Measurements from ENCODE around the gene NR1H3. TPM values are rescaled to one million over a fixed set of nuclear protein-coding genes. Genes with fewer than 3 reads are reported as not detected.

NR1H3 gene
- total and polyA plus RNA-seq, 4 donors = 52.8 to 57.3 (median 55.6) TPM

DNA sequence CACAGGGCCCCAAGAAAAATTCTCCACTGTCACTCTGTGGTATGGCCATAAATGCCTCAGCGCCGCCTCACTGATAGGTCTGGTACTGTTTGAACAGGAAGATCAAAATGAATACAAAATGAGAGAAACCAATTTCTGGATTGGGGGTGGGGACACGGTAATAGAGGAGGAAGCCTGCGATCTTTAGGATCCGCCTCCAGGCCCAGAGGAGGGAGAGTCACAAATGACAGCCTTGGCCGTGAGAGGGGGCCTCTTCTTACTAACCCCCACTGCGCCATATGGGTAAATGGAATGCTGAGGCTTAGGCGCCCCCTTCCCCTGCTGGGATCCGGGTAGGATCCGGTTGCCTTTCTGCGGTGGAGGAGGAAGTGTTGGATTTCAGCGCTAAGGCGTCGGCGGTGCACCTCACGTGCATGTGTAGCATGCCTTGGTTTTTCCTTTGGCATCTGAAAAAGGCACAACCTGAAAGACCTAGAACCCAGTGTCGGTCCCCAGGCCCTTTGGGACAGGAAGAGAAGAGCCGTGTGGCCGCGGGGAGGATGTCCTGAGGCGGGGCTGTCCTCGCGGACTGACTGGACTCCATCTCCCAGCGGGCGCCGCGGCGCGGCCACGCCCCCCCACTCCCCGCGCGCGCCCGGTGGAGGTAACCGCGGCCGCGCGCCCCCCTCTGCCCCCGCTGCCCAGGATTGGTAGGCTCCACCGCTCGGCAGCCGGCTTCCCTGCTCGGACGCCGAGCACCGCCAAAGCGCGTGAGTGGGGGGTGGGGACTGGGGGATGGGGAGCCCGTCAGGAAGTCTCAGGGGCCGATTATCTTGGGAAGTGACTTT lies 11.4 kb downstream of the NR1H3 start:
- Histone ChIP-seq H3K4me1 (ENCODE audit: control insufficient read depth in 4 of 4, insufficient read depth in 4 of 4, low read length in 3 of 4) (peaks cover 0 to 28% (median 20%) of the 10 kb centered on the region in 4 donors), H3K27me3 (ENCODE audit: control insufficient read depth in 4 of 4, insufficient read depth in 4 of 4, low read length in 3 of 4) (no peaks in the 10 kb centered on the region), H3K9ac (ENCODE audit: low read depth in 1 of 2, low read length in 2 of 2) (peak overlapping the region in 1 of 2 donors; percentile 78), H3K36me3 (ENCODE audit: control insufficient read depth in 4 of 4, insufficient read depth in 3 of 4, low read depth in 1 of 4, low read length in 3 of 4) (peaks cover 0 to 4% (median under 1%) of the 10 kb centered on the region in 4 donors), H3K4me3 (ENCODE audit: low read depth in 1 of 3, low read length in 3 of 3) (peak overlapping the region; percentile 78 to 88 (median 79)), H3K9me3 (ENCODE audit: control insufficient read depth in 4 of 4, low read length in 3 of 4) (no peaks in the 10 kb centered on the region), H3K27ac (ENCODE audit: low read depth in 1 of 2, low read length in 2 of 2) (peak overlapping the region; percentile 88 to 97)
- peak; percentile 85 for DNase-seq (ENCODE audit: low spot score)
- WGBS = 4% methylated on average over 52 of the region's 52 CpGs
- no peak for TF ChIP-seq JUND (IDR thresholded peaks at IDR 0.05)
- TF ChIP-seq, protein P1, sequence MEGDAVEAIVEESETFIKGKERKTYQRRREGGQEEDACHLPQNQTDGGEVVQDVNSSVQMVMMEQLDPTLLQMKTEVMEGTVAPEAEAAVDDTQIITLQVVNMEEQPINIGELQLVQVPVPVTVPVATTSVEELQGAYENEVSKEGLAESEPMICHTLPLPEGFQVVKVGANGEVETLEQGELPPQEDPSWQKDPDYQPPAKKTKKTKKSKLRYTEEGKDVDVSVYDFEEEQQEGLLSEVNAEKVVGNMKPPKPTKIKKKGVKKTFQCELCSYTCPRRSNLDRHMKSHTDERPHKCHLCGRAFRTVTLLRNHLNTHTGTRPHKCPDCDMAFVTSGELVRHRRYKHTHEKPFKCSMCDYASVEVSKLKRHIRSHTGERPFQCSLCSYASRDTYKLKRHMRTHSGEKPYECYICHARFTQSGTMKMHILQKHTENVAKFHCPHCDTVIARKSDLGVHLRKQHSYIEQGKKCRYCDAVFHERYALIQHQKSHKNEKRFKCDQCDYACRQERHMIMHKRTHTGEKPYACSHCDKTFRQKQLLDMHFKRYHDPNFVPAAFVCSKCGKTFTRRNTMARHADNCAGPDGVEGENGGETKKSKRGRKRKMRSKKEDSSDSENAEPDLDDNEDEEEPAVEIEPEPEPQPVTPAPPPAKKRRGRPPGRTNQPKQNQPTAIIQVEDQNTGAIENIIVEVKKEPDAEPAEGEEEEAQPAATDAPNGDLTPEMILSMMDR (IDR thresholded peaks at IDR 0.05; ENCODE audit: low read depth, low read length, missing input control) = no peak
- no peak for TF ChIP-seq FOXA1 (IDR thresholded peaks at IDR 0.05)
- TF ChIP-seq, protein P2, sequence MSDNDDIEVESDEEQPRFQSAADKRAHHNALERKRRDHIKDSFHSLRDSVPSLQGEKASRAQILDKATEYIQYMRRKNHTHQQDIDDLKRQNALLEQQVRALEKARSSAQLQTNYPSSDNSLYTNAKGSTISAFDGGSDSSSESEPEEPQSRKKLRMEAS (IDR thresholded peaks at IDR 0.05) = no peak
- TF ChIP-seq HNF4A (conservative IDR thresholded peaks at IDR 0.05) = no peak
- TF ChIP-seq, protein P3, sequence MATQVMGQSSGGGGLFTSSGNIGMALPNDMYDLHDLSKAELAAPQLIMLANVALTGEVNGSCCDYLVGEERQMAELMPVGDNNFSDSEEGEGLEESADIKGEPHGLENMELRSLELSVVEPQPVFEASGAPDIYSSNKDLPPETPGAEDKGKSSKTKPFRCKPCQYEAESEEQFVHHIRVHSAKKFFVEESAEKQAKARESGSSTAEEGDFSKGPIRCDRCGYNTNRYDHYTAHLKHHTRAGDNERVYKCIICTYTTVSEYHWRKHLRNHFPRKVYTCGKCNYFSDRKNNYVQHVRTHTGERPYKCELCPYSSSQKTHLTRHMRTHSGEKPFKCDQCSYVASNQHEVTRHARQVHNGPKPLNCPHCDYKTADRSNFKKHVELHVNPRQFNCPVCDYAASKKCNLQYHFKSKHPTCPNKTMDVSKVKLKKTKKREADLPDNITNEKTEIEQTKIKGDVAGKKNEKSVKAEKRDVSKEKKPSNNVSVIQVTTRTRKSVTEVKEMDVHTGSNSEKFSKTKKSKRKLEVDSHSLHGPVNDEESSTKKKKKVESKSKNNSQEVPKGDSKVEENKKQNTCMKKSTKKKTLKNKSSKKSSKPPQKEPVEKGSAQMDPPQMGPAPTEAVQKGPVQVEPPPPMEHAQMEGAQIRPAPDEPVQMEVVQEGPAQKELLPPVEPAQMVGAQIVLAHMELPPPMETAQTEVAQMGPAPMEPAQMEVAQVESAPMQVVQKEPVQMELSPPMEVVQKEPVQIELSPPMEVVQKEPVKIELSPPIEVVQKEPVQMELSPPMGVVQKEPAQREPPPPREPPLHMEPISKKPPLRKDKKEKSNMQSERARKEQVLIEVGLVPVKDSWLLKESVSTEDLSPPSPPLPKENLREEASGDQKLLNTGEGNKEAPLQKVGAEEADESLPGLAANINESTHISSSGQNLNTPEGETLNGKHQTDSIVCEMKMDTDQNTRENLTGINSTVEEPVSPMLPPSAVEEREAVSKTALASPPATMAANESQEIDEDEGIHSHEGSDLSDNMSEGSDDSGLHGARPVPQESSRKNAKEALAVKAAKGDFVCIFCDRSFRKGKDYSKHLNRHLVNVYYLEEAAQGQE (IDR thresholded peaks at IDR 0.05) = no peak
- no peak for TF ChIP-seq FOXA2 (IDR thresholded peaks at IDR 0.05)
- TF ChIP-seq RAD21 (IDR thresholded peaks at IDR 0.05) = peak in 1 of 2 donors; percentile 19
- no peak for TF ChIP-seq RXRA (IDR thresholded peaks at IDR 0.05)
- TF ChIP-seq ATF3 (IDR thresholded peaks at IDR 0.05) = no peak
- TF ChIP-seq GABPA (IDR thresholded peaks at IDR 0.05 in 1 of 2, conservative IDR thresholded peaks at IDR 0.05 in 1 of 2) = peak in 1 of 2 donors; percentile 34
- peak; percentile 53 for TF ChIP-seq YY1 (IDR thresholded peaks at IDR 0.05)
- TF ChIP-seq HNF4G (IDR thresholded peaks at IDR 0.05) = no peak
- TF ChIP-seq SP1 (IDR thresholded peaks at IDR 0.05) = peak; percentile 13
- no peak for TF ChIP-seq EGR1 (IDR thresholded peaks at IDR 0.05; ENCODE audit: low read depth in 2 of 2)
- TF ChIP-seq TAF1 (conservative IDR thresholded peaks at IDR 0.05) = no peak

- H3K27ac ChIP-seq (ENCODE audit: low read depth in 1 of 2, low read length in 2 of 2) = peak within 1 kb of the TSS; percentile 88 to 97
- H3K27me3 ChIP-seq (ENCODE audit: control insufficient read depth in 4 of 4, insufficient read depth in 4 of 4, low read length in 3 of 4) = no peaks in the 10 kb centered on the region
- peak; percentile 88 for DNase-seq (ENCODE audit: low spot score)
- peaks cover 0 to 28% (median 20%) of the 10 kb centered on the region in 4 donors for H3K4me1 ChIP-seq (ENCODE audit: control insufficient read depth in 4 of 4, insufficient read depth in 4 of 4, low read length in 3 of 4)
- peak within 1 kb of the TSS in 1 of 2 donors; percentile 78 for H3K9ac ChIP-seq (ENCODE audit: low read depth in 1 of 2, low read length in 2 of 2)
- WGBS = 1% methylated on average over 57 of the region's 57 CpGs
- H3K9me3 ChIP-seq (ENCODE audit: control insufficient read depth in 4 of 4, low read length in 3 of 4) = no peaks in the 10 kb centered on the region
- H3K4me3 ChIP-seq (ENCODE audit: low read depth in 1 of 3, low read length in 3 of 3) = peak within 1 kb of the TSS; percentile 78 to 88 (median 79)
- peaks cover 0 to 9% (median 4%) of the 10 kb centered on the region in 4 donors for H3K36me3 ChIP-seq (ENCODE audit: control insufficient read depth in 4 of 4, insufficient read depth in 3 of 4, low read depth in 1 of 4, low read length in 3 of 4)
- TF ChIP-seq ATF3 (IDR thresholded peaks at IDR 0.05) (no peak), HNF4G (IDR thresholded peaks at IDR 0.05) (no peak), FOXA1 (IDR thresholded peaks at IDR 0.05) (no peak), FOXA2 (IDR thresholded peaks at IDR 0.05) (no peak), SP1 (IDR thresholded peaks at IDR 0.05) (no peak), GABPA (IDR thresholded peaks at IDR 0.05 in 1 of 2, conservative IDR thresholded peaks at IDR 0.05 in 1 of 2) (no peak), HNF4A (conservative IDR thresholded peaks at IDR 0.05) (no peak), NR2F2 (IDR thresholded peaks at IDR 0.05) (no peak), RXRA (IDR thresholded peaks at IDR 0.05) (no peak), JUND (IDR thresholded peaks at IDR 0.05) (no peak)
- TF ChIP-seq, protein P1 (IDR thresholded peaks at IDR 0.05; ENCODE audit: low read depth, low read length, missing input control) = no peak
- TF ChIP-seq, protein P3 (IDR thresholded peaks at IDR 0.05) = no peak
These were observed 12.1 kb downstream of the NR1H3 start, which contains the start of gene MADD for GRCh38 chr11:47269829-47270305. MADD (plus strand) TSS chr11:47270133.

Measured in liver (tissue), 9 donors.